NCI-H1417 treated with DMSO at 0.1 percent for 48 hours (cell line): Measurements from ENCODE around the gene NMNAT2.

ENCODE experiments used
- DNase-seq: peaks from one replicate; lab custom pipeline; 2025; lab: John Stamatoyannopoulos, UW

The NMNAT2 gene

GRCh38 chr1:183365676-183366075, 52.5 kb downstream of the NMNAT2 start:
- no peak for DNase-seq

GRCh38 chr1:183365093-183365492, 53.1 kb downstream of the NMNAT2 start:
- no peak for DNase-seq

DNA sequence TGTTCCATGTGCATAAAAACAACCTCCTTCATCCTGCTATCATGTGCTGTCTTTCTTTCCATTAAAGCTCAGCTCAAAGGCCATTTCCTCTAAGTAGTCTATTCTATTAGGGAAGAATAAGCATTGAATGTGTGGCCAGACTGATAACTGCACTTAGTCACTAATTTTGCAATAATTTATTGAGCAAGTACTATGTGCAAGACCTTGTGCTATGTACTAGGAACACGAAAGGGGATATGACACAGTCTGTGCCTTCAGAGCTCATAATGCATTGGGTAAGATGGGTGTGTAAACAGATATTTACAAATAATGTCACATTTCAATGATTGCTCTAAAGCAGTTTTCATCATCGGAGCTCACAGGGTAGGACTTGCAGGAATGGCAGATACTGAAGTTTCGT, 54.2 kb downstream of the NMNAT2 start:
- no peak for DNase-seq

GRCh38 chr1:183361081-183361480, 57.1 kb downstream of the NMNAT2 start:
- no peak for DNase-seq

- DNase-seq, result no peak
Observed at GRCh38 chr1:183360473-183360872, 57.7 kb downstream of the NMNAT2 start.

DNA sequence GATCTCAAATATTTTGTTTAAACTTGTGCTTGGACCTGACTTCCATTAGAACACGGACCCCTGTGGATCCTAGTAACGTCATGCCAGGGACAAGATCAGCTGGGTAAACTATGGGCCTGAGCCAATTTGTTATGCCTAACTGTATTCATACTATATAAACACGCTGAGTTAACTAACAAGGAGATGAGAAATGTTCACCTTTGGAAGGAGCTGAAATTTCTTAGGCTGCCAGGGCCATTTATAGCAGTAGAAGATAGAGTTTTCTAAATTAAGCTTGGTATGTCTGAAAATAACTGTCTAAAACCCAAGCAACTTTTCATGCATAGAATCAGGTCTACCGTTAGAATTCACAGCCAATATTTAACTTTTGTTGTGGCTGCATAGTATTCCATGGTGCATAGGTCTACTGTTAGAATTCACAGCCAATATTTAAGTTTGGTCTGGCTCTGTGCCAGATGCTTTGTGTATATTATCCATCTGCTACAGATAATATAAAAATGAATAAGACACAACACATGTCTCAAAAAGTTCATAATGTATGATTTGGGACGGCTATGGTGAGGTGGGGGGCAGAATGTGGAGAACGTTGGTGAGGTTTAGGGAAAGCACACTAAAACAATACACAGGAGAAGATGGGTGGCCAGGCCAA, 61.5 kb downstream of the NMNAT2 start:
- DNase-seq, result no peak

- no peak for DNase-seq
Observed at GRCh38 chr1:183355797-183356196, 62.4 kb downstream of the NMNAT2 start.

- no peak for DNase-seq
Observed at GRCh38 chr1:183355181-183355580, 63.0 kb downstream of the NMNAT2 start.

DNA sequence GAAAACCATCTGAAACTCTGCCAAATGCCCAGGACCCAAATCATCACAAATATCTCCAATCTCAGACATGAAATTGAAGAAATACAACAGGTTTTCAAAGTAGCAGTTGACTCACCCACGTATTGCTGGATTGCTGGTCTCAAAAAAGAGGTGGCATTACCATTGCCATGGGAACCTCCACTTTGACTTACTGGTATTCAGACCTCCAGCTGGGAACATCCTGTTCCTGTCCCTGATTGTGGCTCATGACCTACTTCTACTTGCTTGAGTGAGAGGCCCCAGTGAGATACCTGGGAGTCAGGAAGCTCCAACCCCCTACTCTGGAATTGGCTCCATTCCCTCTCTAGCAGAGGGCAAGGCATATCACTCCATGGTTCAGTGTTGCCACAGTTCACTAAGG, 64.6 kb downstream of the NMNAT2 start:
- no peak for DNase-seq

DNA sequence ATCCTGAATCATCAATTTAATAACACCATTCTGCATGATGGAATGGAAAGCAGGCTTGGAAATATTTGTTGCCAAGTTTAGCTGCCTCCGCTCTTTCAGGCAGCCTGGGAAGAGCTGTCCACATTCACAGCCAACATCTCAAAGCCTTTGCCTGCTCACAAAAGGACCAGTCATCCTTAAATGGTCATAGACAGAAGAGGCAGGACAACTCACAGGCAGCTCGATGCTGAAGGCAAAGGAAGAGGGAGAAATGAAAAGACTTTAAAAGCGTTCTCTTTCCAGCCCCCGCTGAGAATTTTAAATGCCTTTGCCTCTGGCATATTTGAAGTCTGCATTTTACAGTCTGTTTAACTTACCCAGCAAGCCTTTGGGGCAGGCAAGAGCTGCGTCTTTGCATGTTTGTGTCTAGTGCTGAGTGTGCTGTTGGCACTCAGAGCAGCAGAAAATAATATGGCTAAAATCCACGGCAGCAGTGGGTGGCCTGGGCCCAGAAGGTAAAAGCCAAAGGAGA, 68.9 kb downstream of the NMNAT2 start:
- DNase-seq, result peak; percentile 18

DNA sequence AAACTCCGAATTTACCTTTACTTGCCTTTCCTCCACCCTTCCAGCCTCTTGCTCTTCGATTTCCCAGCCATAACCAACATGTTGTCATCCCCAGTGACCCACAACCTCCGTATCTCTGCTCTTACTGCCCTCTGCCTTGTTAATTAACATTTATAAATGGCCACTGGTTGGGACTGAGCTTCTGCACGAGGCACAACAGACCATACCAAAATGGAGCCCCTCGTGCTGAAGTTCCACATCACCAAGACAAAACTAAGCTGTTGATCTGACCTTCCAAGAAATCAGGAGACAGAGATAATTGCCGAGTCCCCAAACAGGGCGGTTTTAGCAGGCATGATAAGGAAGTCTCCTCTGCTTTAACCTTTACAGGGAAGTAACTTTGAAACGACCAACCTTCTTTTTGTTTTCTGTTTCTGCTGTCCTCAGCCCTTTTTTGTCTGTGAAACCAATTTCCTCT, 71.9 kb downstream of the NMNAT2 start:
- no peak for DNase-seq

DNA sequence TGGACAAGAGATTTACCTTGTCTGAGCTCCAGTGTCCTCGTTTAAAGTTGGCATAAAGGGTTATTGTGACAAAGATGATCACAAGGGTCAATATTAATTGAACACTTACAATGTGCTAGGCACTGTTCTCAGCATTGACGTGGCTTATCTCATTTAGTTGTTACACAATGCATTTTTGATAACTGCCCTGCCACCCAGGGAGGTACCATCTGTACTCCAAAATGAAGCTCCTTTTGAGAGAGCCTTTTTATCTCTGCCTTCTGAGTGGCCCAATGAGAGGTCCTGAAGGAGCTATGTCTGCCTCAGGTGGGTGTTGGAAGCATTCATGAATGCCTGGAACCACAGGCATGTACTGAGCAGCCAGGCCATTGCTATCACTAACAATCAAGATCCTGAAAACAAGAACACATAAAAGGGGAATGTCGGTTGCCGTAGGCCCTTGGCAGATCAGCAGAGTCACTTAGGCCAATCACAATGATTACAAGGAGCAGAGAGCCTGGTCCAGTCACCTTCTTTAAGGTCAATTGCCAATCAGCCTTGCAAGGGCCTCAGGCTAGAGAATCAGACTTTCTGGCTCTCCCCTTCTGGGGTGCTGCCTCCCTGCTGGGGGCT, 78.5 kb downstream of the NMNAT2 start:
- no peak for DNase-seq

- peak; percentile 42 for DNase-seq
Observed at GRCh38 chr1:183331091-183331742, 87.0 kb downstream of the NMNAT2 start.

GRCh38 chr1:183330335-183330734, 87.8 kb downstream of the NMNAT2 start:
- DNase-seq, result no peak

DNA sequence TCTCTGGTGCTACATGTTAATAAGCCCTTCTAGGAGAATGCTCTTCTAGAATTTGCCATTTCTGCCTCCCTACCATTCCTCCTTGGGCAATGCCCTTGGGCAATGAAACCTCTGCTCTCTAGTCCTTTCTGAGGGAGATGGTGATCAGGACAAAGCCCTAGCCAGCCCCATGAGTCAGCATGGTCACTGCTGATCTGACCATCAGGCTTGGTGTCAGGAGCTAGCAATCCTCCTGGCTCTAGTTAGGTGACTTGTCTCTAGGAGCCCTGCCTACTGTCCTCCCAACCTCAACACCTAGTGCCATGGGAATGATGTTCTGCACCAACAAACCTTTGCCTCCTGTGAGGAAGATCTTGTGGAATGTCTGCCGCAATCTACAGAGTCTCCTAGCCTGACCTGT, 89.8 kb downstream of the NMNAT2 start:
- DNase-seq, result no peak

DNA sequence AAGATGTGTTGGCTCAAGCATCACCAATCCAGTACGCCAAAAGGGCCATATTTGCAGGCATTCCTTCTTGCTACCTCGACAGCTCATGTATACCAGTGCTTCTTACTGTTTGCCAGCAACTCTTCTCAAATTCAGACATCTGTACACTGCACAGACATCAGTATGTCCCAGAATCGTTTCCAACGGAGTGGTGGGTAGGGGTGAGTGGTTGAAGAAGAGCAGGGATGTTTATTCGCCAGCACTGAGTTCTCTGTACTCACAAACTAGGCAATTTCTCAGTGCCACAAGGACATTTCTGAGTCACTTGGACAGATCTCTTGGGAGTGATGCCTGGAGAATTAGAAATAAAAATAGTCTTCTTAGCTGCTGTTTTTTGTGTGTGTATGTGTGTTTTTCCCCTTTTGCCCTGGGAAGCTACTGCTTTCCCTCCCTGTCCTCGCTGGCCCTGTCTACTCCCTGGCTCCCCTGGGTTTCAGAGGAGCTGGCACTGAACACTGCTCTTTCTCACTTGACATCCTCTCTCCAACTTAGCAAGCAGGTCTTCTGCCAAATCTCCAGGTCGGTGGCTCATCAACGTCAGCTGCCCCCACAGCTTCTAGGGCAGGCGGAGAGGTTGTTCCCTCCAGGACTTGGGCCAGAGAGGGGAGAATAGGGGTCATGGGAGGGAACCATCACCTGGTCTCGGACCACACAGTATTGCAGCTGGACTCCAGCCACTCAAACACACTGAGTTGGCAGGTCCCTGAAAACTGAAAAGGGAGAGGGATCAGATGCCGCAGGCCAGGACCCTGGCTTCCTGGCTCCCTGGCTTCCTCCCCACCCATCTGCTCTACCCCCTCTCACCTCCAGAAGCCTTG, 90.5 kb downstream of the NMNAT2 start:
- DNase-seq, result no peak

GRCh38 chr1:183323849-183324683, 94.1 kb downstream of the NMNAT2 start:
- DNase-seq, result no peak

GRCh38 chr1:183319606-183320005, 98.6 kb downstream of the NMNAT2 start:
- no peak for DNase-seq

GRCh38 chr1:183319051-183319450, 99.1 kb downstream of the NMNAT2 start:
- DNase-seq, result no peak

DNA sequence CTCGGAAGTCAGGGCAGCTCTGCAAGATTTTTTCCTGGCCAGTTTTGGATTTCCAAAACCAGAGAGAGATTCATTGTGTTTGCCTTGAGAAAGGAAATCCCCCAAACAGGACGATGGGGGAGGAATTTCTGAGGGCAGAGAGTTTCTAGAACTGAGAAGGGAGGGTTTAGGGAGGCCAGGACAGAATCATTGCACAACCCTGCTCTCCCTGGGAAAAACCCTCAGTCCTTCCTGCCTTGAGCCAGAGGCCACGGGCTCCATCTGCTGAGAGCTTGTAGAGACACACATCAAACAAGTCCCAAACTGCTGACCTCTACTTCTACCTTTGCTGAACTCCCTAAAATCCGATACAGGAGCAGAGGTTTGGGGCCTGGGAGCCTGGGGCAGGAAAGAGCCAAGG, 99.7 kb downstream of the NMNAT2 start:
- no peak for DNase-seq

DNA sequence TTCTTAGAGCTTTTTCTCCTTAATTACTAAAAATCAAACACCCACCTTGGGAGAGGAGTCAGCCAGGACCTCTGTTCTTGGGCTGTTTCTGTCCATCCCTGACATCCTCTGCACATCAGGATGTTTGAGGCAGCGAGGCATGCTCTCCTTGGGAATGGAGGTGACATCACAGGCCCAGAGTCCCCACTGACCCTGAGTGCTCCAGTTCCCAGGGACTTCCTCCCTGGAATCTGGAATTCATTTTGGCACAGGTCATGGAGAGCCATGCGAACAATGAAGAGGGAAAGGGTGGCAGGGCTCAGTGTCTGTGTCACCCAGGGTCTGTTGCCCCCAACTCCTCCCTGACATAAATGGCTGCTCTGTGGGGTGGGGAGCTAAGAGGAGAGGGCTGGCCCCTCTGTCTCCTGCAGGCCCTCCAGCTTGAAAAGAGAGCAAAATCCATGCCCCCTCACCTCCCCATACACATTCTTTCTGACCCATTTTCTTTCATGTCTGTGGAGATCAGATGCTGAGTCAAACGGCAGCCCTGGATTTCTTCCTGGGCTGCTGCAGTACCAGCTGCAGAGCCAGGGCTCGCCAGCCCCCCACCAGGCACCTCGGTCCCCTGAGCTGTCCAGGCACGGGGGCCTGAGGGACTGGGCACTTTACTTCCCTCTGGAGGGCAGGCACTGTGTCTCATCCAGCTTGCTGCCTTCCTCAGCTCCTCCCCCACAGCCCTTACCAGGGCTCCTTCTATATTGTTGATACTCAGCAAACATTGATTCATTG, 102.0 kb downstream of the NMNAT2 start:
- no peak for DNase-seq
